Astrocyte of the hippocampus (primary cell): ENCODE results near the gene TMEM63C.

Experiments used
- DNase-seq: peaks from one replicate; pipeline ENCODE4 v3.0.0; 2011; ENCODE audit warnings: low read depth, low spot score

The TMEM63C gene

DNA sequence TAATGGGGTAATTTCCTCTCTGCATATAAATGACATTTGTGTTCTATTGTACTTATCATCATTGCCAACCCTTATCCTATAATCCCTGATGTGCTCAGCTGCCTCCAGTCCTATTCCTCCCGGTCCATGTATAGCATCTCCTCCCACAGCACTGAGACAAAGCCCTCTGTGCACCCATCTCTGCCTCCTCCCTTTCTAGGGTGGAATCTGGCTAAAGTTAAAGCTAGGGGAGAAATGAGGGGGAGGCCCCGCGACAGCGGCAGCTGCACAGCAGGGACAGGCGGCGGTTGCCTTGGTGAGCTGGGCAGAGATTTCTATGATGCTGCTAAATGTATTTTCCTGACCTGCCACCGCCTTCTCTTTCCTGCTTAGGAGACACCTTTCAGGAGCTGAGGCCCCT is 27.2 kb upstream of the TMEM63C start:
- DNase-seq, result no peak

DNA sequence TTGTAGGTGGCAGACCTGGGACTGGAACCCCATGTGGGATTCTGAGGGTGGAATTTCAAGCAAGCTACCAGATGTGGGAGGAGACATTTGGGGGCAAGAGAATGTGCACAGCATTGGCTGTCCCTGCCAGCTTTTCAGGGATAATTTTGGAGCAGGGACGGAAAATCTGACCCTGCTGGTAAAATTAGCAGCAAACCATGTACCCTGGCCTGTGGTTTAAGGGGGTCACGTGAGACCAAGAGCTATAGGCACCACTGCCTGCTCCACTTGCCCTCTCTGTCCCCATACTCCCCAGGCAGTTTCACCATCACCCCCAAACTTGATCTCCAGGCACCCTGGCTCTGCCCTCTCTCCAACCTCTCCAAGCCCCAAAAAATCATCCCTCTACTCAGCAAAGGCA is 26.5 kb upstream of the TMEM63C start:
- DNase-seq, result no peak

DNA sequence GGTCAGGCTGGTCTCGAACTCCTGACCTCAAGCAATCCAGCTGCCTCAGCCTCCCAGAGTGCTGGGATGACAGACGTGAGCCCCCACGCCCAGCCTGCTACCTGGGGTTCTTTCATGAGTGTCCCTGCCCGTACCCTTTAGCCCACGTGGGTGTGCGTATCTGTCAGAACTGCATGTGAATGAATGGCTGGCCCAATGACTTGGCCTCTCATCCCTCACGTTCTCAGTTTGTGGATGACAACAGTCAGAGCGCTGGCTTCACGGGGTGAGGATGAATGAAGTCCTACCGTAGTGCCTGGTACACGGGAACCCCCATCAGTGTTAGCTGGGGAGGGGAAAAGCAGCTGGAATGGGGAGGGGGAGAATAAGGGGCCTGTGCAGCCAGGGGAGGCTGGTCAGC is 23.9 kb upstream of the TMEM63C start:
- no peak for DNase-seq

DNA sequence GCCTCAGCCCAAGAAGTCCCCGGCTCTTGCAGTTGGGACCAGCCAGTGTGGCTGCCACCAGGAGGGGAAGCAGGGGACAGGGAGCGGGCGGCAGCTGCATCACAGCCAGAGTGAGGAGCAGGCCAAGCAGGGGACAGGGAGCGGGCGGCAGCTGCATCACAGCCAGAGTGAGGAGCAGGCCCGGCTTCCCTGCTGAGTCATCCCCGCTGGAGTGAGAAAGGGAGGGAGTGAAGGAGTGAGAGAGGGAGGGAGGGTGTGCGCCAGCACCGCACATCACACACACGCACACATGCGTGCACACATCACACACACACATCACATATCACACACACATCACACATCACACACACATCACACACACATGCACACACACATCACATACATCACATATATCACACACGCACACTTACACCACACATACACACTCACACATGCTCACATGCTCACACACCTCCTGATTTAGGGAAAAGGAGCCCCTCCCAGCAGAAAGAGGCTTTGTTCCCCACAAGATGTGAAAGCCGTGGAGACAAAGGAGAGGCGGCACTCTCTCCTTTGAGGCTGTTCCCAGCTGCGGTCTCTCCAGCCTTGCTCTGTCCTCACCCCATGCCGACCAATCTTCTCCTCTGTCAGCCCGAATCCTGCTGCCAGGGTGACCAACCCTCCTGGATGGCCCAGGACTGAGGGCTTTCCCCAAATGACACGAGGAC is 23.3 kb upstream of the TMEM63C start:
- peak; percentile 82 for DNase-seq

DNA sequence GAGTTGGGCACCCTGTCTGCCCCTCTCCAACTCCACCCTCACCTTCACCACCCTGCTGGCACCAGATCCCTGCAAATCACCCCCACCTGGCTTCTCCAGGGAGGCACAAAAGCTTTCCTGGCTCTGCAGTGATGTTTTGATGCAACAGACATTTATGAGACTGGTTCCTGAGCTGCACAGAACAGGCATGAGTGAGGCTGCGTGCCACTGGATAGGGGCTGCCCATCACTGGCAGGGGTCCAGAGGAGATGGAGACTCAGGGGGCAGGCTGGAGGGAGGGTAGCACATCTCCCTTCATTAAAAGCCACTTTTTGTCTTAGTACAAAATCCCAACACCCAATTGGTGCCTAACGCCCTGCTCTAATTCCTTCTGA is 22.7 kb upstream of the TMEM63C start:
- DNase-seq, result no peak

DNA sequence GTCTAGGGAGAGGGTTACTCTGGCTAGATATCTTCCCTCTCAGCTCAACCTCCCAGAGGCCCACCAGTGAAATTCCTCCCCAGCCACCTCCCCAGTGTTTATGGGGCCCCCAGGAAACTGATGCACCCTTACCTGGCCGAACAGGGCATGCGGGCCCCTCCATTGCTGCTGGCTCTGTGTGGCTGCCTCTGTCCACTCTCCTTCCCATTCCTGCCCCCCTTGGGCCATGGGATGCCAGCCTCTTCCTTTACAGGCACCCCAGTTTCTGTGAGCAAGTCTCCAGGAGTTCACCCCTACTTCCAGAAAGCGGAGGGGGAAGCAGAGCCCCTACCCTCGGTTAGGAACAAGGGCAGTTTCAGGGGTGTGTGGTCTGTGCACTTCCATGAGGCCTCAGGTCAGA is 20.6 kb upstream of the TMEM63C start:
- no peak for DNase-seq

DNA sequence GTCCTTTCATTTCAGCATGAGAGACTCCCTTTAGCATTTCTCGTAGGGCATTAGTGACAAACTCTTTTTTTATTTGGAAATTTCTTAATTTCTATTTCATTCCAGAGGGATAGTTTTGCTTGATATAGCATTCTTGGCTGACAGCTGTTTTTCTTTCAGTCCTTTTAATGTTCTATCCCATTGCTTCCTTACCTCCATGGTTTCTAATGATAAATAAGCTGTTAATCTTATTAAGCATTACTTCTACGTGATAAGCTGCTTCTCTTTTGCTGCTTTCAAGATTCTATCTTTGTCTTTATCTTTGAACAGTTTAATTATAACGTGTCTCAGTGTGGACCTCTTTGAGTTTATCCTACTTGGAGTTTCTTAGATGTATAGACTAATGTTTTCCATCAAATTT is 11.6 kb upstream of the TMEM63C start:
- no peak for DNase-seq

DNA sequence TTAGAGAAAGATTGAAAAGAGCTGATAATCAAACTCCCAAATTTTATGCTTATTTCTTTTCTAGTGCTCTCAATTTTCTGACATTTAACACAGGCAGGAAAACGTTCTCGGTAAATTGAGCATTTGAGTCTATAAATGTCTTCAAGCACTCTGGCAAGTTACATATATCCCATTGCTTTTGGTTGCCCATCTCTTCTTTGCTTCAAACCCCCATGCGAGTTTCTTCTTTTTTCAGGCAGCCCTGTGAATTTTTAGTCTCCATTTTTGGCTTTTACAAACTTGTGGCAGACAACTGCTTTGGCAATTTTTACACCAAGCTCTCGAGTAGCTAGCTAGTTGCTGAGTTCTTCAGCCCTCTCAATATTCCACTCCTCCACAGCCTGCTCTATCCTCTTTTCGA is 8.7 kb upstream of the TMEM63C start:
- DNase-seq, result no peak

DNA sequence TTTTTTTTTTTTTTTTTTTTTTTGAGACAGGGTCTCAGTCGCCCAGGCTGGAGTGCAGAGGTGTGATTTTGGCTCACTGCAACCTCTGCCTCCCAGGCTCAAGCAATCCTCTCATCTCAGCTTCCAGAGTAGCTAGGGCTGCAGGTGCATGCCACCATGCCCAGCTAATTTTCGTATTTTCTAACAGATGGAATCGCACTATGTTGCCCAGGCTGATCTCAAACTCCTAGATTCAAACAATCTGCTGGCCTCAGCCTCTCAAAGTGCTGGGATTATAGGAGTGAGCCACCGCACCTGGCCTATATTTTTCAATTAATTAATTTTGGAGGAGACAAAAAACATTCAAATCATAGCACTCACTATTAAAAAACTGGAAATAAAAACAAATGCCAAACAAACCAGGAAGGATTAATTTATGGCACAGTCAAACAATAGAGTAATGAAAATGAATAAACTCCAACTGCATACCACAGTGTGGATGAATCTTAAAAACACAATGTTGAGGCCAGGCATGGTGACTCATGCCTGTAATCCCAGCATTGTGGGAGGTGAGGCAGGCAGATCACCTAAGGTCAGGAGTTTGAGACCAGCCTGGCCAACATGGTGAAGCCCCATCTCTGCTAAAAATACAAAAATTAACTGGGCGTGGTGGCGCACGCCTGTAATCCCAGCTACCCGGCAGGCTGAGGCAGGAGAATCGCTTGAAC is 7.5 kb upstream of the TMEM63C start:
- DNase-seq, result peak; percentile 16

DNA sequence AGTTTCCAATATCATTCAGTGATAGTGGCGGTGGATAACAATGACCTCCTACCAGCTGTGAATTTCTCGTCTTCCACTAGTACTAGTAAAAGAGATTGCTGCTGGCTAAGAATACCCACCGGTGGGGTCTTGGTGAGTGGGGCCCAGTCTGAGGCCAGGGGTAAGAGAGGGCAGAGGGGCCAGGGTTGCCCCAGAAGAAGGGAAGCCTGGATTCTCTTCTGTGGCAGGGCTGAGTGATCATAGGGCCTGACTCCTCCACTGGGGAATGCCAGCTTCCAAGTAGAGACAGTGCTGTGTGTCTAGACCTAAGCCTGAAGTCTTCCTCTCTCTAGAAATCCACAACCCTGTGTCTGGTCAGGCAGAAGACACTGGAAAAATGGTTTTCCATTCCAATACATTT is 5.8 kb upstream of the TMEM63C start:
- no peak for DNase-seq

DNA sequence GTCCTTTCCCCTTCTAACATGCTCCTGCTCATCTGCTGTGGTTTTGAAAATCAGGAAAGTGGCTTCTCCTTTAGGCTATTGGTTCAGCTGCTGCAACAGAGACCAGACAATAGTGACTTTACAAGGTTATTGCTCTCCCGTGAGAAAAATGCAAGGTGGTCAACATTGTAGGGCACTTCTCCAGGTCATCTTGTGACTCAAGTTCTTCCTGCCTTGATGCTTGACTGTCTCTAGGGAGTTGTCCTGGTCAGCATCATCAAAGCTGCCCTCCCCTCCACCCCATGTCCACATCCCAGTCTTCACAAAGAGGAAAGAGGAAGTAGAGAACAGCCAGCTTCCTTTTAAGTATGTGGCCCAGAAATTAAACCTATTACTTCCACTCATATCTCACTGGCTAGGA is 3.9 kb upstream of the TMEM63C start:
- no peak for DNase-seq

DNA sequence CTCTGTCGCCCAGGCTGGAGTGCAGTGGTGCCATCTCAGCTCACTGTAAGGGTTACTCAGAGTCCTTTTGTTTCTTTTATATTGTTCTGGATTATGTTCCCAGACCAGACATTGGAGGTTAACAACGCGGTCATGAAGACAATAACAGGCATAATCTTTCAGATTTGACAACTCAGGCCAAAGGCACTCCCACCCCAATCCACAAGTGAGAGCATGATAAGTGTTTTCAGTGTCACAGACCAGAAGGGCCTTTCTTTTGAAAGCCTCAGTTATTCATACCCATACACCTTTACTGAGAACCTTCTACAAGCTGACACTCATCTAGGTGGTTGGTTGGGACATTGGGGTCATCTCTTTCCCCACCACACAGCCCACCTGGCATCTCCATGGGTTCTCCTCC is 2.9 kb upstream of the TMEM63C start:
- no peak for DNase-seq

DNA sequence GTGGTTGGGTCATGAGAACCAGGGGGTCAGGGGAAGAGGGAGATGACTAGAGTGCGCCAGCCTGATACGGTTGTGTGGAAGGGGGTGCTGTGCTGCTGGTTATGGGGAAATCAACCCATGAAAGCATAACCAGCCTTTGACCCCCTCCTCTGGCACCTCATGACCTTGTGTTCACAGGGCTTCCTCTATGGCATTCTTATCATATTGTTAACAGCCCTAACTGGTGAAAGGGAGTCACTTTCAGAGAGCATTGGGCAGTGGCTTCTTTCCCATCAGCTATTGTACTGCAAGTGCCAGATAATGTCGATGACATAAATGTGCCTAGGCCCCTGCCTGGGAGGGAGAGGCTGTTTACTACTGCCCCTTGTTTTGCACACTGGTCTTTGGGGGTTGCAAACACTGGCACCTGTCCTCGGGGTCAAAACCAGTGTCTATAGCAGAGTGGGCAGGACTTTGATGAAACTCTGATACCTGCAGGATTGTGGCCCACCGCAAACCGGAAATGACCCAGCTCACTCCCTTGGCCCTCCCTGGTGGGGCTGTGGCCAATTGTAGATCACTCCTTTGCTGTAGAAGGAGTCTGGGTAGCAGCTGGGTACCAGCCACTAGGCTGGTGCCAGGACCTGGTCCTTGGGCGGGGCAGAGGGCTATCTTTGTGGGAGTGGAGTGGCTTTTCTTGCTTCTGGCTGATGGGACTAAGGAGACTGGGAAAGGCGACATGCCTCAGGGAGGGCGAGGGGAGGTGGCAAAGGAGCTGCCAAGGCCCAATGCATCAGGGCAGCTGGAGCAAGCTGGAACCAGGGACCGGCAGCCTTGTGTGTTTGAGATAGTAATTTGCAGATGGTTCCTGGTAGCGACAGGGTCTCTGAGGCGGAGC is 634 bp upstream of the TMEM63C start:
- no peak for DNase-seq

DNA sequence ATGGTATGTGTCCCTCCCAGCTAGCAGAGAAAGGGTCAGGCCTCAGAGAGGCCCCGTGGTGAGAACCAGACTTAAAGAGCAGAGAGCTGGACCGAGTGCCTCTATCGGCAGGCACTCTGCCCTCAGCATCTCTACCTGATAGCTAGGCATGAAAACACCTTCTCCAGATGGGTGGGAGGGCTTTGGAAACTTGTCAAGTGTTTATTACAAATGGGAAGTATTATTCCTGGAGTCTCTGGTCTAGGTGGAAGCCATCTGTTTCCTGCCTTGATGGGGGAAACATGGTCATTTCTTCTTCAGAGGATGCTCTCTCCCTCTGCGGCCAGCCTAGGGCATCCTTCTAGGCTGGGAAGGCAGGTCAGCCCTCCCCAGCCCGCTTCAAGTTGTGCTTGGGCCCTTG is 2.3 kb downstream of the TMEM63C start:
- DNase-seq, result no peak

DNA sequence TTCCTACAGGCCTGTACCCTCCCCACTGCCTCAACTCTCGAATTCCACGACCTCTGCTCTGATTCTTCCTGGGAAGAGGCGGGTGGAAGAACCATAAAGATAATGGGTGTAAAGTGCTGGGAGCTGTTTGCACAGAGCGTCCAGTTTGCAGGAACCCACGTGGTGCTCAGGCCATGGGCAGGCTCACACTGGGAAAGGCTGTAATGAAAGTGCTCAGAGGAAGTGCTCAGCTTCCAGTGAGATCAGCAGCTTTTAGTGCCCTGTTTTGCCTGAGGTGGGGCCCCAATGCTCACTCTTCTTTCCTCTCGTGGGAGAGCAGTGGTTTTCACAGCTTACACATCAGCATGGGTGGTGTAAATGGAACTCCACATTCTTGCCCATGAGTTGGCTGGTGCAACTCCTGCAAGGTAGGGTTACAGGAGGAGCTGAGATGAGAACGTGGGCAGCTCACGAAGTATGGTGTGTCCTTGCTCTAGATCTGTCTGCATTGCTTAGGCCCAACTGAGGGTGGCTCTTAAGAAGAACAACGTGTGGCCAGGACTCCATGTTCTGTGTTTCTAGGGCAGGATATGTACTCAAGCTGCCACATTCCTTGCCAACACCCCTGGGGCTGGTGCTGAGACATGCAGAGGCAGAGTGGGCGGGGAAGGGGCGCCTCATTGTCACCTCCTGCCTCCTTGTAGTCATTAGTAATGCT is 2.9 kb downstream of the TMEM63C start:
- DNase-seq, result no peak

DNA sequence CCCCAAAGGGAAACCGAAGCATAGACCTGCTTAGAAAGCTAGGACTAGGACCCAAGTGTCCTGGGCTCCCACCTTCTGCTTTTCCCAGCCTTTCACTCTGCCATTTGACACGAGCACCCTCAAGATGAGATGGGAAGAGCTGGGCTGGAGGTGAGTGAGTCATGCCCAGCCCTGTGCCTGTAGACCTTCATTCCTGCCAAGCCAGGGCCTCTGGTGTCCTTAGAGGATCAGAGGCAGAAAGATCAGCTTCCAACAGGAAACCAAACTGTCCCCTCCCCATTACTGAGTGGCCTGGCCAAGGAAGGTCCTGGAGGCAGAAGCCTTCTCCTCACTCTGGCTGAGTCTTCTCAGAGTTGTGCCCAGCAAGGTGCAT is 3.5 kb downstream of the TMEM63C start:
- no peak for DNase-seq

DNA sequence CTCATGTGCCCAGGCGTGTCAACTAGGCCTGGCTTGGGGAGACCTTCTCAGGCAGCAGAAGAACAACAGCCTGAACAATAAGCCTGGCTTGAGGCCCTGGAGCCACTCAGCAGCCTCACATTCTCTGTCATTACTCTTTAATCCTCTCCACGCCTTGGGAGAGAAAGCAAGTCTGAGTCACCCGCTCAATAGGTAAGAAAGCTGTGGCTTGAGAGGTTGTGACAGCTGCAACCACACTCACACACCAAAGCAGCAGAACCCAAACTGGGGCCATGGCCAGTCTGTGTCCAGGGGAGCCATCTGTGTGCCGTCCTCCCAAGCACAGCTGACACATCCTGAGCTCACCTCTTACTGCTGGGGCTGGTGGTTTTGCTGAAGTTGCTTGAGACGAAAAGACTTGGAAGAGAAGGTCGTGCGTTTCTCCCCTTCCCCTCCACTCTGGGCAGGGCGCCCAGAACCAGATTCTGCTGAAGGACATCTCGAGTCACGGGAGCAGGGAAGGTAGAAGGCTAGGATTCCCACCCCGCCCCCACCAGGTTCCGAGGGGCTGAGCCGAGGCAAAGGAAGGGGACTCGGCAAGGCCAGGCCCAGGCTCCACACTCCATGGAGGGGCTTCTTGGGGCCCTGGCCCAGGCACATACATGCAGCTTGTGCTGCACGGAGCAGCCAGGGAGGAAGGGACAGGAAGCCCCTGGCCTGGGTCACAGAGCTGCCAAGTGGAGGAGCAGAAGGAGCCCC is 5.5 kb downstream of the TMEM63C start:
- DNase-seq, result peak; percentile 88

DNA sequence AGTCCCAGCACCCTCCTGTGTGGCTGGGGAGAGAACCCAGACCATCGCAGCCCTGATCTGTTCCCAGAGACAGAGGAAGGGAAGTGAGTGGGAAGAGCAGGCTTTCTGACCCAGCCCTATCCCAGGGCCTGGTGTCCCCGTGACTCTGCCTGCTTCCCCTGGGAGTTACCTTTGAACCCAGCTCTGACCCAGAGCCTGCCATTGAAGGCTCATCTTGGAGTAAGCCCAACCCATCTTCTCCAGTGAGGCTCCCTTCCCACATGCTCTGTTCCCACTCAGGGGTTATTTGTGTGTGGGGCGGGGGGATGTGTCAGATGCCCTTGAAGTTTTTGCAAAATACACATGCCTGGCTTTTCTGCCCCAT is 6.0 kb downstream of the TMEM63C start:
- no peak for DNase-seq

DNA sequence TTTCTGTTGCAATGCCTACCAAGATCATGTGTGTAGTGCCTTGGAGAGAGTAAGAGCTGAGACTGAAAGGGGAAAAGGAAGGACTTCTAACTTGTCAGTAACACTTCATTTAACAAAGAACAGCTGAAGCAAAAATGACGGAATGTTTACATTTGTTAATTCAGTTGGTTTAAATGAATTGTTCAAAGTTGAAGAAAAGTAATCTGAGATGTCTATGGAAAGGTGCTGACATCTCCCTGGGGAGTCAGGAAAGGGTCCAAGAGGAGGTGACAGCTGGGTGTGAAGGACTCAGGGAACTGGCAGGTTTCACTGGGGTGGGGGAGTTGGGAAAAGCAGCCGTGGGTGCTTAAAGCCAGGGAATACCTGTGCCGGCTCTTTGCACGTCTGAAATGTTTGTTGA is 7.9 kb downstream of the TMEM63C start:
- no peak for DNase-seq

DNA sequence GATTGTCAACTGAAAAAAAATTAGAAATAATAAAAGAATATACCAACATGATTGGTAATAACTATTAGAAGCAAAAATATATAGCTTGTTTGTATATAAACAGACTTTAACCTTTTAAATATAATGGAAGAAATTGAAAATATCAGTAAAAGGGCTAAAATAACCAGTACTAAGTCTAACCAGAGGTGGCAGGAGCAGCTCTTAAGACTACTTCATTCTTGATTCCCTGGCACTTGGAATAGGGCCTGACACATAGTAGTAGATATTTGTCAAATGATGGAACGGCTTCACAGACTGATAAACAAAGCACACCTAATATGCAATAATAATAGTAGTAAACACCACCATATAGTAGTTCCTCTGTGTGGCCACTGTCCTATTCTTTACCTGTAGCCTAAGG is 9.4 kb downstream of the TMEM63C start:
- no peak for DNase-seq

DNA sequence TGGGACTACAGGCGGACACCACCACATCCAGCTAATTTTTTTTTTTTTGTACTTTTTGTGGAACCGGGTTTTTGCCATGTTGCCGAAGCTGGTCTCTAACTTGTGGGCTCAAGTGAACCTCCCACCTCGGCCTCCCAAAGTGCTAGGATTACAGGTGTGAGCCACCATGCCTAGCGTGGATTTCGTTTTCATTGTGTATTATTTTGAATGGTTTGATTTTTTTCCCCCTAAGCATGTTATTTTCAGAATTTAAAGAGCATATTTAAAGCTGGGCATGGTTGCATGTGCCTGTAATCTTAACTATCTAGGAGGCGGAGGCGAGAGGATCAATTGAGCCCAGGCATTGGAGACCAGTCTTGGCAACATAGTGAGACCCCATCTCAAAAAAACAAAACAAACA is 13.1 kb downstream of the TMEM63C start:
- DNase-seq, result no peak

DNA sequence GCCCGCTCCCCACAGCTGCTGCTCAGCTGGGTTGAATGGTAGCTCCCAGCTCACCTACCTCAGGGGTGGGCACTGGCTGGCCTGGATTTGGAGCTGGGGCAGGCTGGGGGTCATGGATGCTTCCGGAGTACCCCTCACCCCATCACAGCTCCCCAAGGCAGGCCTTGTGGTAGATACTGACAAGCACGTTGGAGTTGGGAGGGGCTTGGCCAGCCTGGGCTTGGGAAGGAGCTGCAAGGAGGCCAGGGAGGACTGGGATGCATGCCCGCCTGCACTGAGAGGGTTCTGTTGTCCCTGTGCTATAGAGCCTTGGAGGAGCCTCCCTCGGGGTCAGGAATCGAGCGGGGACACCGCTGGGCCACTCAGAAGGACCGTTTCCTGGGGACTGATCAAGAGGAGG is 14.2 kb downstream of the TMEM63C start:
- no peak for DNase-seq
